GM19397 (cell line): ENCODE data around the gene DOK5.
"Not testable (repeated sequence)": the region's sequence is repeated elsewhere in the genome, so short reads cannot be mapped to it uniquely, and the experiment has no call there.

Experiments used
- ATAC-seq: cut with Tn5 transposase; IDR thresholded peaks from one replicate; pipeline ENCODE4 v1.9.1; 2021; ENCODE audit warnings: mild to moderate bottlenecking, moderate library complexity; ENCODE audit not compliant: unreplicated experiment

DOK5 gene

DNA sequence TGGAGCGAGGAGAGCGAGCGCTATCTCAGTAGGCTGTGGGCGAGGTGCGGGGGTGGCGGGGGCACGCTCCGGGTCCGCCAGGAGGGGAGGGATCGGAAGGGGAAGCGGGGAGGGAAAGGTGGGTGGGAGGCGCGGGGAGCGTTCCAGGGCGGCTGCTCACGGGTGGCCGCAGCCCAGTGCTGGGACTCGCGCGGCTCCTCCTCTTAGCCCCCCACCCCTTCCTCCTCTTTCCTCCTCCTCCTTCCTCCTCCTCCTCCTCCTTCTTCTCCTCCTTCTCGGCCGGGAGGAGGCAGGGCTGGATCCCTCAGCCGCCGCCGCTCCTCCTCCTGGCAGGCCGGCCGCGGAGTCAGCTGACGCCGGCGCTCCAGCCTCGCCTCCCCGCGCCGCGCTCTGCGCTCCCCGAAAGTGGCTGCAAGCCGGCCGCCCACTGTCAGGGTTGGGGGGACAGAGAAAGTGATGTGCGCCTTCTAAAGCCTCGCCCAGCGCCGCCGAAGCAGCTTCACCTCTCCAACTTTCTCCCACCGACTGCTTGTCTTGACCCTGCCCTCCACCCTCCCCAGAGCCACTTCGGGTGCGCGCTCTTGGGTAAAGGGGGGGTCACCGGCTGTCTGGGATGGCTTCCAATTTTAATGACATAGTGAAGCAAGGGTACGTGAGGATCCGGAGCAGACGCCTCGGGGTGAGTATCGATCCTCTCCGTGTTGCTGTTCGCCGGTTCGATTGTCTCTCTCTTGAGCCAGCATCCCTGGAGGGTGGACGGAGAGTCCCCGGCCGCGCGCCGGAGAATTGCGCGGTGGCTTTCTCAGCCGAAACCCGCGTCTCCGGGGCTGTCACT lies at the start of gene DOK5:
Gene DOK5, plus strand, starts transcription at position 260 of the 835 bp plus-strand sequence. Its CDS starts 354 bp downstream, at position 614.
- ATAC-seq: no peak

DNA sequence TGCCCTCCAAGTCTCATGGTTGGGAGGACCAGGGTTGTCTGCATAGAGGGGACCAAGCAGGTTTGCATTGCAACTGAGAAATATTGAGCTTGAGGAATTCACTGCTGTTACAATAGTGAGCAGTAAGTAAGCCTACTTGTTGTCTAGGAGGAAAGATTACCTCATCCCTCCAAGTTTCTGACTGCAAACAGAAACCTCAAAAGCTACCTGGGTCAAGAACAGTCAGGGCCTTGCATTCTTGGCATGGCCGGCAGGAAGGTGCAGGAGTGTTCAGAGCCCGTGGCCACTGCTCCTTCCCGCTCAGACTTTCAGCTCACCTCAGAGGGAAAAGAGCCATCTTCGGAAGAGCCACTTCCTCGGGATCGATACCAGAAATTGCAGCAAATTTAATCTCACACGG lies 46.0 kb upstream of the DOK5 start:
- ATAC-seq: no peak

DNA sequence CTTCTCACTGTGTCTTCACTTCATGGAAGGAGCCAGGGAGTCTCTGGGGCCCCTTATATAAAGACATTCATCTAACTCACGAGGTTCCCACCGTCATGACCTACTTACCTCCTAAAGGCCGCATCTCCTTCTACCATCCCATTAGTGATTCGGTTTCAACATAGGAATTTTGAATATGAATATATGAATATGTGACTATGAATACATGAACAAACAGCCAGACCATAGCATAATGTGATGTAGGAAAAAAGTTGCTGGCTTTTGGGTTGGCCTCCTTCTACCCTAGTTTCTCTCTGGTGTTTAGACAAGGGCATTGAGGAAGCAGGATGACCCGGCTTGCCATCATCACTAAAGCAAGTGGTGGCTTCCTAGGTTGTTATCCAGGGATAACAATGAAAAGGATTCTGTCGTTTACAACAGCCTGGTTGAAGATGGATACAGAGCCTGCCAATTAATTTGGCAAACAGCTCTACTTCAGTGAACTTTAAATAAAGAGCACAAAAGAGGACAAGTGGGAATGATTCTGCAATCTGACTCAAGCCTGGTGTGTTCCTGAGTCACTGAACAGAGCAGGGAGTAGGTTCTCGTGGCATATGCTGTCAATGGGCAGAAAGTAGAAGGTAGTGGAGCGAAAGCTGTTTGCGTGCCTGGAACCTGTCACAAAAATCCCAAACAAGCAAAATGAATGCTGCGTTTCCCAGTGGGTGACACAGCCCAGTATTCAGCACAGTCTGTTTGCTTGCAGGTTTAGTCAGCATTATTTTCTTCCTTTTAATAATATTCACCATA lies 44.0 kb upstream of the DOK5 start:
- ATAC-seq: no peak

DNA sequence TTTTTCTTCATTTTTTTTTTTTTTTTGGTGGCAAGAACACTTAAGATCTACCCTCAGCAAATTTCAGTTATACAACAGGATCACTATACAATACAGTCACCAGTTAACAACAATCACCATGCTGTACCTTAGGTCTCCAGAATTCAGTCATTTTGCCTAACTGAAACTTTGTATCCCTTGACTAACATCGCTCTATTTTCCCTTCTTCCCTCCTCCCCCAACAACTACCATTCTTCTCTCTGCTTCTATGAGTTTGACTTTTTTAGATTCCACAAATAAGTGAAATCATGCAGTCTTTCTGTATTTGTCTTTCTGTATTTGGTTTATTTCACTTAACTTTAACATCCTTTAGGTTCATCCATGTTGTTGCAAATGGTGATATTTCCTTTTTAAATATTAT lies 42.4 kb upstream of the DOK5 start:
- no peak for ATAC-seq

DNA sequence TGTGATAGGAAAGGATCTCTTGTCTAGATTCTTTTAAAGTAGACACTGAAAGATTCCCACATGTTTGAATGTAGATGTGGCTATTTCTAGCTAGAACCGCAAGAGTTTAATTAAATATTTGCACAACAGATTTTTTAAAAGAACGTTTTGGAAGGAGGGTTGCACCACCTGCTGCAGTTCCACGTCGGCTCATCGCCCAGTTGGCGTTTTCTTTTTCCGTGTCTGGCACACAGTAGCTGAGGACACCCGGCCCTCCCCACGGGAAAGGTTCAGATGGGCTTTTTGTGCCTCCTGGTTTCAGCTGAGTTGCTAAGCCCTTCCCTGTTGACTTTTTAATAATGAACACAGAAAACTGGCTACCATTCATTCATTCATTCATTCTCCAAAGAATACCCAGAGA lies 41.8 kb upstream of the DOK5 start:
- no peak for ATAC-seq

DNA sequence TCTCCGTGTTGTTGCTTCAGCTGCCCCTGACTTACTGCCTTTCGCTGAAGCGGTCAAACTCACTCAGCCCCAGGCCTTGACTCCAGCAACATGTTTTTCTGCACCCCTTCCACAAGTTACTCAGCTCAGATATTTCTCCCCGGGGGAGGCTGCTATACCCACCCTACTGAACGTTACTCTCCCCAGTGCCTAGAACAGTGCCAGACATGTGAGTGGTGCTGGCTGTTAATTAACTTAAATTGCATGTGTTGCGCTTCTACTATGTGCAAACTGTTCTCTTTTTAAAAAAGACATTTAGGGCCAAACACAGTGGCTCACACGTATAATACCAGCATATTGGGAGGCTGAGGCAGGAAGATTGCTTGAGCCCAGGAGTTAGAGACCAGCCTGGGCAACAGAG lies 41.2 kb upstream of the DOK5 start:
- ATAC-seq: no peak

DNA sequence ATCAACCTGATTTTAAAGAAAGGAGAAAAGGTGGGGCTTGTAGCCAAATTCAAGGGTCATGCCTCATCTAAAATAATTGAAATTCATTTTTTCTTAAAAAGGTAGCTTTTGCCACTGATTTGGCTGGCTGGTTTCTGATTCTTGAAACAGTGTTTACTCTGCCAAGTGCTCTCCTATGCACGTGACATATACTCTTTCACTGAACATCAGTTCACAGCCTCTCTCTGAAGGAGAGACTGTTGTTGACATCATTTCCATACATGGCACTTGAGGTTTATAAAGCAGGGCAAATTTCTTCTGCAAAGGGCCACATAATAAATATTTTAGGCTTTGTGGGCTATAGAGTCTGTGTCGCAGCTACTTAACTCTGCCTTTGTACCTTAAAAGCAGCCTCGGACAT lies 40.4 kb upstream of the DOK5 start:
- ATAC-seq: no peak

DNA sequence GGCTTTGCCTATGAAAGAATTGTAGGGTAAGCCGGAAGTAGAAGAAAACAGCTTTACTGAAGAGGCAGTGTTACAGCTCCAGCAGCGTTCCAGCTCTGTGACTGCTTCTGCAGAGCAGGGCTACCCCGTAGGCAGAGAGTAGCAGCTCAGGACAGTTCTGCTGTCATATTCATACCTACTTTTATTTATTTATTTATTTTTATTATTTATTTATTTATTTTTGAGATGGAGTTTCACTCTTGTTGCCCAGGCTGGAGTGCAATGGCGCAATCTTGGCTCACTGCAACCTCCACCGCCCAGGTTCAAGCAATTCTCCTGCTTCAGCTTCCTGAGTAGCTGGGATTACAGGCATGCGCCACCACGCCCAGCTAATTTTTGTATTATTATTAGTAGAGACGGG lies 39.0 kb upstream of the DOK5 start:
- ATAC-seq: not testable (repeated sequence)

DNA sequence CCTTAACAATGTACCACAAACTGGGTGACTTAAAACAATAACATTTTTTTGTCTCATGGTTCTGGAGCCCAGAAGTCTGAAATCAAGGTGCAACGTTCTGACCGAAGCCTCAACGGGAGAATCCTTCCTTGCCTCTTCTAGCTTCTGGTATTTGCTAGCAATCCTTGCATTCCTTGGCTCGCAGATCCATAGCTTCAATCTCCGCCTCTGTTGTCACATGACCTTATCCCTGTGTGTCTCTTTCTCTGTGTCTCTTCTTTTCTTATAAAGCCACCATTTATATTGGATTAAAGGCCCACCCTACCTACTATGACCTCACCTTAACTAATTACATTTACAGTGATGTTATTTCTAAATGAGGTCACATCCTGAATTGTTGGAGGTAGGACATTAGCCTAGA lies 37.2 kb upstream of the DOK5 start:
- no peak for ATAC-seq

DNA sequence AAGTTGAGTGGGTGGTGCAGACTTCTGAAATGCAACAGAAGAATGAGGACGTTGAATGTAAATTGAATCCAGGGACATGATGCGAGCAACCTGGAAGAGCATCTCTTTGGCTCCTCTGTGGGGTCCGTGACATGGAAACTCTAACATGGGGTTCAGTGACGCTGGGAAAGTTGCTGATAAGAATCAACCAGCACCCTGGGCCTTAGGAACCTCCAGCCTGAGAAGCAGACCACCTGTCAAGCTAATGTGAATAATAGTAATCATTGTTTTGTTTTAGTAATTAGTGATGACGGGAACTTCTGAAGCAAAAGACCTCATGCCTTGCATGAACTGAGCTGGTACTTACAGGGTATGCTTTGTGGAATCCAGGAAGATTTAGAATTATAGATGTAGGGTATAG lies 25.2 kb upstream of the DOK5 start:
- no peak for ATAC-seq

DNA sequence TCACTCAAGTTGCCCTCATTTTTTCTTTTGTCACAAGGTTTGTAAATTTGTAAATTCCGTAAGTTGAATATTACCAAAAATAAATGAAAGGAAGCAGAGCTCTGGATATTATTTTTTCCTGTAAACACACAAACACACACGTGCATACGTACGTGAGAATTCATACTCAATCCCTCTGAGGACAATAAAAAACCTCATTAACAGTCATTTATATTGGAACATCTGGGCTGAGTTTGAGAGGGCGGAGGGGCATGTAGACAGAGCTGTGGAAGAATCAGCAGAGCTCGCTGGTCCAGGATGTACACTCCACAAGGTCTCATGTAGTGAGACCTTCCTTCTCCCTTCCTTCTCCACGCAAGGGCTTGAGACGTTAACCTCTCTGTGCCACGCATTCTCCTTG lies 24.2 kb upstream of the DOK5 start:
- no peak for ATAC-seq

DNA sequence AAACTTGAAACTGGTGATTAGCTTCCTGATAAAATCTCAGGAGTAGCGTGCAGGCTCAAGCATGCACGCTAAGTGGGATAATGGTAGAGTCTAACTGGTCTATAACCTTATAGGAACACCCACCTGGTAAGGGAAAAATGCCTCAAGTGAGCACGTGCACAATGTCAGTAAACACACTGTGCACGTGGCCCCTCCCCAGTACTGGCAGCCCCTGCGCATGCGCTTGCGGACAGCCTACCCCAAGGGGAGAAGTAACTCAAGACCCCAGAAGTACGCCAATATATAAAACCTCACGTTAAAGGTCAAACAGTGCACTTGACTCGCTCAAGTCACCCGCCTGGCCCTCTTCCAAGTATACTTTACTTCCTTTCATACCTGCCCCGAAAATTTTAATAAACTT lies 23.1 kb upstream of the DOK5 start:
- no peak for ATAC-seq

DNA sequence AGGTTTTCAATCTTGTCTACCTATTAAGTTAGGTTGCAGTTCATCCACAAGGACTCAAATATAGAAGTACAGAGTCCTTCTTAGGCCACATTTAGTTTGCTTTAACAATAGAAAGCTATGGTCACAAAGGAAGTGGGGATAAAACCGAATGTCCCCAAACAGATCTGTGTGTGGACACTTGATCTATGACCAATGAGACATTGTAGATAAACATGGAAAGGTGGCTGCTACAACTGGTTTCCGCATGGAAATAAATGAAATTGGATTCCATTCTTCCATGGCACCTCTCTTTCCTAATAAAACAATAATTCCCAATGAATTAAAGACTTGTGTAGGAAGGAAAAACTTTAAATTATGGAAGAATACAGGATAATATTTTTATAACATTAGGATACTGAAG lies 20.4 kb upstream of the DOK5 start:
- no peak for ATAC-seq

DNA sequence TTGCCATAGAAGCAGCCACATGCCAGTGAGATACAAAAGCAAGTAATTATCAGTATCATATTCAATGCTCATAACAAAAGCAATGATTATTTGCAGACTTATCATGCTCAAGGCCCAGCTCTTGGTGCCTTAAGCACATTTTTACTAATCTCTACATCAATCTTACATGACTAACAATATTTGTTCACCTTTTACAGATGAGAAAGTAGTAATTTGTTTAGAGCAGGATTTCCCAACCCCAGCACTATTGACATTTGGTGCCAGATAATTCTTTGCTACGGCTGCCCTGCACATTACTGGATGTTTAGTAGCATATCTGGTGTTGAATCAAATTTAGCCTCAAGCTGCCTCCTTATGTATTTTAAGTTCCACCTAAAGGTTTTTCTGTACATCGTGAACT lies 19.0 kb upstream of the DOK5 start:
- ATAC-seq: no peak

DNA sequence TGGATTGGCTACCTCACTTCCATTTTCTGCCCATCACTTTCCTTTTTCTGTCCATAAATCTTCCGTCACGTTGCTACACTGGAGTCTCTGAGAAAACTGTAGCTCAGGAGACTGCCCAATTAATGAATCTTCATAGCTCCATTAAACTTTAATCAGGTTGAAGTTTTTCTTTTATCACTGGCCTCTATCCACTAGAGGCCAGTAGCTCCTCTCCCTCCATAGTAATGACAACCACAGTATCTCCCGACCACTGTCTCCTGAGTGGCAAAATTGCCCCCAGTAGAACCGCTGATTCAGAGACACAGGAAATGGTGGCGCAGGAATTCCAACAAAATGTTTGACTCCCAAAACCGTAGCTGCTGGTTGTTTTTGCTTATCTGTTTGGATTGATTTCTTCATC lies 18.4 kb upstream of the DOK5 start:
- ATAC-seq: no peak

DNA sequence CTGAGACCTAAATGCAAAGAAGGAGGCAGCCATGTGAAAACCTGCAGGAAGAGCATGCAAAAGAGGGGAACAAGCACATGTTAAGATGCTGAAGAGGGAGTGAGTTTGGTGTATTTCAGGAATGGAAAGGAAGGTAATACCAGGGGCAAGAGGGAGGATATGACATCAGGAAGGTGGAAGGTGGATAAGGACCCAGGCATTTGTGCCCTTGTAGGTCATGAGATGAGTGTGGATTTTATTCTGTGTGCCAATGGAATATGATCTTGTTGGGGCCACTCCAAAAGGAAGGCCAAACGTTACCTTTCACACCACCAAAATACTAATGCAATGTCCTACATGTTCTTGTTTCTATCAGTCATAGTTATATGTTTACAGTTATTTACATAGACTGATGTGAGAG lies 17.2 kb upstream of the DOK5 start:
- ATAC-seq: no peak

DNA sequence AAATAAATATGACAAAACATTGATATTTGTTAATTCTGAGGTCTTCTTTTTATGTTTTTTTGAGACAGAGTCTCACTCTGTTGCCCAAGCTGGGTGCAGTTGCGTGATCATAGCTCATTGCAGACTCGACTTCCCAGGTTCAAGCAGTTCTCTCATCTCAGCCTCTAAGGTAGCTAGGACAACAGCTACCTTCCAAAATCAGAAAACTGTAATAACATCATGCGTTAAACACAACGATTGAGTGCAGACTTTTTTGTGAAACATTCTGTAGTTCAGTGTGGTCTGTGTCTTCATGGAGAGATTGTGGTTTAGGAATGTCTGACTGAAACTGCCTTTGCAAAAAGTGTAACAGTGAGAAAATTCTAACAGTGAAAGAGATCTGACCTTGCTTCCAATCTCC lies 16.1 kb upstream of the DOK5 start:
- no peak for ATAC-seq

DNA sequence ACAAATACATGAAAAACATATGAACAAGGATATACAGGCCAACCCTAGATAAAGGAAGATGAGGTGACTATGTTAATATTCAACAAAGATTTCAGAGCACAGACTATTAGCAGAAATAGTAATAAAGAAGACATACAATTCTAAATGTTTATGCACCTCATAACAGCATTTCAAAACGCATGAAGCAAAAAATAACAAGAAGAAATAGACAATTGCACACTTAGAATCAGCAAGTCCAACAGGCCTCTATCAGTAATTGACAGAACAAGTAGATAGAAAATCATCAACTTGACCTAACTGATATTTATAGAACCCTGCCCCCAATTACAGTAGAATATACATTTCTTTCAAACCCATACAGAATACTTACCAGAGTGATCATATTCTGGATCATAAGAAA lies 11.4 kb upstream of the DOK5 start:
- no peak for ATAC-seq

DNA sequence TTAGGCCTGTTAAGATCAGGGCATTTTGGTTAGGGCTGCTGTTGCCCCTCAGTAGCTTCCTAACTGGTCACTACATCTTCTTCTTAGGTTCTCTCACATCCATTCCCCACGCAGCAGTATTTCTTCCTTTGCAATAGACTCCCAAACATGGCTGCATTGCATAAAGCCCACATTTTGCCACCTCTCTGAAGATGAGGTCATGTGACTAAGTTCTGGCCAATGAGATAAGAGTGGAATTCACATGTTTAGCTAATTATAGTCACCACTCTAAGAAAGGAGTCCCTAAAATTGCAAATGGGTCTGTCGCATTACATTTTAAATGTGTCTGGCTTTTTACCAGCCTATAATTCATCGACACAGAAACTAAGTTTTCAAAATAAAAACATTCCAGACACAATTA lies 9.3 kb upstream of the DOK5 start:
- no peak for ATAC-seq

DNA sequence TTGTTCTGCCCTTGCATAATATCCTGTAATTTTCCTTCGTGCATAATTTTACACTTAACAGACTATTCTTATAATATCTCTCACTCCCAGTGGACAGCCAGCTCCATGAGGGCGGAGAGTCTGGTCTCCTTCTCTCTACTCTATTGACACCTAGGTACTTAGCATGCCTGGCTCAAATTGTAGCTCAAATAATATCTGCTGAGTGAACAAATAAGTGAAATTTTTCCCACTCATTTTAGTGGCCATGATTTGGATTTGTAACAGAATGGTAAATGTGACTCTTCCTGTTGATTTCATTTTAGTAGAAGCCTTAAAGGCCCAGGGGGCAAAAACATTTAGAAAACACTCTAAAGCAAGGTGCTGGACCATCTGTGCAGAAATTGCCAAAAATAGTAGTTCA lies 7.8 kb upstream of the DOK5 start:
- ATAC-seq: no peak

DNA sequence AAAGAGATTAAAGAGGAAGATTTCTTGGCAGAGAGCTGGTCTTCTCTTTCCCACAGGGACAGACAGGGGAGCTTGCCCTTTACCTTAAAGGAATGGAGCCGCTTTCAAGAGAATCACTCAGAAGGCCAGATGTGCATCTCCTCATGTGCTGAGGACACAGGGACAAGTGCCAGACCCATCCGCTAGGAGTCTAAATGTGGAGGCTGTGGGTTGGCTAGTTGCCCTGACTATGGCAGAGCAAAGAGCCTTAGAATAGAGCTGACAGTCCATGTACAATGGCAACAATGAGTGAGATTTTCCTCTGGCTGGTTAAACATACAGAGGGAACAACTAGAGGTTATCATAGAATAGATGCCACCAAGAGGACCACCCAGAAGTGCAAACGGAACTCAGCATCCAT lies 7.3 kb upstream of the DOK5 start:
- no peak for ATAC-seq

DNA sequence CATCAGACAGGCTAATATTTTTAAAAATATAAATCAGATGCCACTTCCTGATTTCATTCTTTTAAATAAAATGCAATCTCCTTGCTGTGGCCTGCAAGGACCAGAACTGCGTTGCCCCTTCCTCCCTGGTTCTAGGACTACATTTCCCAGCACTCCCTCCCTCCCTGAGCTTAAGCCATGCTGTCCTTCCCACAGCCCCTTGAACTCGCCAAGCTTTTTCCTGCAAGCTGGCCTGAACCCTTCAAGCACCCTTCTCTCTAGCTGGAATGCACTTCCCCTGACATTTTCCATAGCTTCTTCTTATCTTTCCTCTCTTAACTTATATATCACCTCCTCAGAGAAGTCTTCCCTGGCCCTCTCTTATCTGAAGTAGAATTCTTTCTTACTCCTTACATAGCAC lies 6.1 kb upstream of the DOK5 start:
- no peak for ATAC-seq
